NCI-H1694 treated with DMSO at 0.1 percent for 48 hours (cell line): Measurements from ENCODE around the gene SRI.
"Not testable (repeated sequence)": the region's sequence is repeated elsewhere in the genome, so short reads cannot be mapped to it uniquely, and the experiment has no call there.

Experiments used
- DNase-seq: peaks from one replicate; lab custom pipeline; 2025; lab: John Stamatoyannopoulos, UW

The SRI gene

GRCh38 chr7:88219781-88220747 is at the start of gene SRI:
TSS of gene SRI (minus strand) at chr7:88220038. CDS start at chr7:88220026, 12 bp downstream.
- DNase-seq = peak; percentile 86

GRCh38 chr7:88269586-88269985 is 49.7 kb upstream of the SRI start:
- DNase-seq = no peak

- DNase-seq = no peak
Observed at GRCh38 chr7:88268858-88269257, 49.0 kb upstream of the SRI start.

GRCh38 chr7:88268051-88268450 is 48.2 kb upstream of the SRI start:
- no peak for DNase-seq

- DNase-seq = no peak
Observed at GRCh38 chr7:88267421-88267820, 47.6 kb upstream of the SRI start.

GRCh38 chr7:88264987-88265386 is 45.1 kb upstream of the SRI start:
- not testable (repeated sequence) for DNase-seq

GRCh38 chr7:88262562-88262961 is 42.7 kb upstream of the SRI start:
- DNase-seq = no peak

- DNase-seq = no peak
Observed at GRCh38 chr7:88260719-88261118, 40.9 kb upstream of the SRI start.

GRCh38 chr7:88259656-88260380 is 40.0 kb upstream of the SRI start:
- no peak for DNase-seq

GRCh38 chr7:88258296-88258695 is 38.5 kb upstream of the SRI start:
- DNase-seq = not testable (repeated sequence)

GRCh38 chr7:88256906-88257305 is 37.1 kb upstream of the SRI start:
- DNase-seq = no peak

- DNase-seq = no peak
Observed at GRCh38 chr7:88254721-88255424, 35.0 kb upstream of the SRI start.

- DNase-seq = no peak
Observed at GRCh38 chr7:88253640-88254039, 33.8 kb upstream of the SRI start.

GRCh38 chr7:88244258-88244657 is 24.4 kb upstream of the SRI start:
- DNase-seq = no peak

GRCh38 chr7:88243345-88243909 is 23.6 kb upstream of the SRI start:
- DNase-seq = peak; percentile 45

GRCh38 chr7:88239852-88240251 is 20.0 kb upstream of the SRI start:
- no peak for DNase-seq

GRCh38 chr7:88233828-88234227 is 14.0 kb upstream of the SRI start:
- DNase-seq = no peak

- DNase-seq = no peak
Observed at GRCh38 chr7:88230646-88231045, 10.8 kb upstream of the SRI start.

- no peak for DNase-seq
Observed at GRCh38 chr7:88229302-88229995, 9.6 kb upstream of the SRI start.

- no peak for DNase-seq
Observed at GRCh38 chr7:88226886-88227516, 7.2 kb upstream of the SRI start.

GRCh38 chr7:88226201-88226600 is 6.4 kb upstream of the SRI start:
- DNase-seq = no peak
